GM18909 (cell line): ENCODE measurements around the gene RRP8.

Source experiments
- ATAC-seq: cut with Tn5 transposase; IDR thresholded peaks from one replicate; pipeline ENCODE4 v1.9.1; 2021; ENCODE audit warnings: mild to moderate bottlenecking; ENCODE audit not compliant: unreplicated experiment, poor library complexity

RRP8 gene

DNA sequence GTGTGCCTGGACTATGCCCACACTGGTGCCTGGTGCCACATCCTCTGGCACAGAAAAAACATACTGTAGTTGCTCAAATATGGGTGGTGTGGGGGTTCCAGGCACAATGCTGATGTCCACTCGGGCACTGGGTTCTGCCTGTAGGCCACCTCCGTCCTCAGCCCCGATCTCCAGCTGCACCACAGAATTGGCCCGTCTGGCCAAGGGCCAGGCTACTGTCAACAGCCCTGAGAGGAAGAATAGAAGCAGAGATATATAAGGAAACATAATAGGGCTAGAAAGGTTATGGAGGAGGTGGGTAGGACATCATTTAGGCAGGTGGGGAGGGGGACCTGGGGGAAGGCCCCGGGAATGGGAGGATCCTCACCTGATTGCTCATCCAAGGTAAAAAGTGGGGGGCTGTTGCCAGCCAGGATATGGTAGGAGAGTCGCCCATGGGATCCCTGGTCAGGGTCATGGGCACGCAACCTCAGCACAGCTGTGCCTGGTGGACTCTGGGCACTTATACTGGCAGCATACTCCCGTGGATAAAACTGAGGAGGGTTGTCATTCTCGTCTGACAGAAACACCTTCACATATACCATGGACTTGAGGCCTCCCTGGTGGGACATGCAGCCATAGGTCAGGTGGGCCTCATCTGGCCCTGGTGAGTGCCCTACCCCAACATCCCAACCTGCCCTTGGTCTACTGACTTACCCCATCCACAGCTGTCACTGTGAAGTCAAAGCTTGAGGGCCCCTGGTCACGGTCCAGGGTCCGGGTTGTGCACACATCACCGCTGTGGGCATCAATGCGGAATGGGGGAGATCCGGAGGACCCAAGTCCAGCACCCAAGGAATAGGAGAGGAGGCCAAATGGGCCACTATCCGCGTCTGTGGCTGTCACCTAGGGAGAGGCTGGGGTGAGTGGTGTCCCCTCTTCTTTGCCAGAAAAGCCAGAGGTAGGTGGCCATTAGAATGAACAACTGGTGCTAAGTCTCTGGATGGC is 30.3 kb upstream of the RRP8 start:
- ATAC-seq = no peak

DNA sequence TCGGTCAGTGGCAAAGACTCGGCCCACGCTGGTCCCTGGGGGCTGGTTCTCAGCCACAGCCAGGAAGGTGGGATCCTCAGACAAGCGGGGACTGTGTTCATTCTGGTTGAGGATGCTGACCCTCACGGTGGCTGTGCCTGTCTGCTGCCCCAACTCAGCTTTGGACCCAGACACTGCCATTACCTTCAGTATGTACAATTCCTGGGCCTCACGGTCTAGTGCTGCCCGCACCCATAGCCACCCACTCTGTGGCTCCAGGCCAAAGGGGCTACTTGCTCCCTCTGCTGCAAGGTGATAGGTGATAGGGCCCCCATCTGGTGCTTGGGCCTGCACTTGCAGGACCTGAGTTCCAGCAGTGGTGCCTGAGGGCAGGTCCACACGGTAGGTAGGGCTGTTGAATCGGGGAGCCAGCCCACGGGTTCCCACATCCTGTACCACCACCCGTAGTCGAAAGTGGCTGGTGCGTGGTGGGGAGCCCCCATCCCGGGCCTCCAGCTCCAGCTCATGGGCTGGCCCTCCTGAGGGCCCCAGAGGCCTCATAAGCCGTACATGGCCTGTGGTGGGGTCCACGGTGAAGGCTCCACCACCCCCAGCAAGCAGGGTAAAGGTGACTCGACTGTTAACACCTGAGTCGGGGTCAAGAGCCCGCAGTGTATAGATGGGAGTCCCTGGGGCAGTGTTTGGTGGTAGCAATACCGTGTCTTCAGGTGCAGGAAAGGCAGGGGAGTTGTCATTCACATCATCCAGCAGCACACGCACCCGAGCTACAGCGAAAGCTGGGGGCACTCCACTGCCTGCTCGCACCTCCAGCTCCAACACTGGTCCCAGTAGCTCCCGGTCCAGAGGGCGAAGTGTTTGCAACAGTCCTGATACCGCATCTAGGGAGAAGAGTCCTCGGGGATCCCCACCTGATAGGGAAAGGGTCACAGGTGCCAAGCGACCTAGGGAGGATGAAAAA is 29.0 kb upstream of the RRP8 start:
- ATAC-seq = no peak

DNA sequence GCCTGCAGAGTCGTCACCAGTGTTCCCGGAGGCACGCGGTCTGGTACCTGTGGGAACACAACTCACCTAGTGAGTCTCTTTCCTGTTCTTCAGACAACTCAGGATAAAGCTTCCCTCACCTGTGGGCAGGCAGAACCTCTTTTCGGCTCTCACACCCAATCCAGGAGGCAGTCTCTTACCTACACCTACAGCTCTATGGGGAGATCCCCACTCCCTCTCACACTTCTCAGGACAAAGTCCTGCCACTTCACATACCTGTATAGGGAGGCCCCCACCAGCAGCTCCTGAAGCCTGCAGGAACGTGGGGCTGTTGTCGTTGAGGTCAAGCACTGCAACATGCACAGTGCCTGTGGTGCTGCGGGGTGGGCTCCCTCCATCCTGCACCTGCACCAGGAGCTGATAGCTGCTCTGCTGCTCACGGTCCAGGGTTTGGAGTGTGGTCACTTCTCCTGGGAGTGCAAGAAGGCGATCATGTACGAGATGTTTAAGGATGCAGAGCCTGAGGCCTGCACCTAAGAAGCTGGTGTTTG is 28.0 kb upstream of the RRP8 start:
- no peak for ATAC-seq

DNA sequence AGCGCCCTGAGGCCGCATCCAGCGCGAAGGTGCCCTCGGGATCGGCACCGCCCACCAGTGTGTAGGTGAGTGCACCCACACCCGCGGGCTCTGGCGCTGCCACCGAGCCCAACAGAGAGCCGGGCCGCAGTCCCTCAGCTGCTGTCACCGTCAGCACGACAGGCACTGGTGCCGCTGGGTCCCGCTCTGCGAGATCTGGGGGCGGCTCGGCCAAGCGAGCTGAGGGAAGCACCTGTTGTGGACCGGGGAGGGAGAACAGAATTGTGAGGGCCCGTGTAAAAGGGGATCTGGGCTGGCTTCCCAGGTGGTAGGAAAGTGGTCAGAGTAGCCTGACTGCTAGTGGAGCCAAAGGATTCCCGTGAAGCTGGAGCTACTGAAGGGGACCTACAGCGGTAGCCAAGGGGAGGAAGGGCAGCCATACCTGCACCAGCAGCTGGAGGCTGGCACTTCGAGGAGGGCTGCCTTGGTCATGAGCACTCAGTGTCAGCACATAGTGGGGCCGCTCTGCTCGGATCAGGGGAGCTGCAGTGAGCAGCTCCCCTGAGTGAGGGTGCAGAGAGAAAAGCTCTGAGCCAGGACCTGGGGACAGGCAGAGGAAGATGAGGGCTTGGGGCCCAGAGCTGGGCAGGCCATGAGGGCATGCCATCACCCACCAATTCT is 27.3 kb upstream of the RRP8 start:
- ATAC-seq = no peak

DNA sequence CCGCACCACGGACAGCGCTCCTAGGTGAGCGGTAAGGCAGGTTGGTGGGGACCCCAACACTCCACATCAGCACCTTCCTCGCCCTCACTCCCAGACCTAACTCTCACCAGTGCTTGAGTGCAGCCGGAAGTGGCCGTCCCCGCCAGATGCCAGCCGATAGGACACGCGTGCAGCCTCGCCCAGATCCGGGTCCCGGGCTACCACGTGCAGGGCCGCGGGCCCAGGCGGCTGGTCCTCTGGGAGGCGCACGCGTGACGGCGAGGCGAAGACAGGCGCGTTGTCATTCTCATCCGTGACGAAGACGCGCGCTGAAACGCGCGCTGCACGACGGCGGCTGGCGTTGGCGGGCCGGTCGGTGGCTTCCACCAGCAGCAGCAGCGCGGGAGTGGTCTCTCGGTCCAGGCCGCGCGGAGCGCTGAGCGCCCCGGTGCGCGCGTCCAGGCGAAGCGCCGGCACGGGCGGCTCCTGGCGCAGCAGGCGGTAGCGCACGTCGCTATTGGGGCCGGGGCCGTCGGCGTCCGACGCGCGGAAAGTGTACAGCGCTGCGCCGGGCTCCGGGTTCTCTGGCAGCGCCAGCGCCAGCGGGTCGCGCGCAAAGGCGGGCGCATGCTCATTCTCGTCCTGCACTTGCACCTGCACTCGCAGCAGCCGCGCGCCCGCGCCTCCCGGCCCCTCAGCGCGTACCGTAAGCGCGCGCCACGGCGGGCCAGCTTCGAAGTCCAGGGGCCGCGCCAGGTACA is 26.6 kb upstream of the RRP8 start:
- ATAC-seq = no peak

DNA sequence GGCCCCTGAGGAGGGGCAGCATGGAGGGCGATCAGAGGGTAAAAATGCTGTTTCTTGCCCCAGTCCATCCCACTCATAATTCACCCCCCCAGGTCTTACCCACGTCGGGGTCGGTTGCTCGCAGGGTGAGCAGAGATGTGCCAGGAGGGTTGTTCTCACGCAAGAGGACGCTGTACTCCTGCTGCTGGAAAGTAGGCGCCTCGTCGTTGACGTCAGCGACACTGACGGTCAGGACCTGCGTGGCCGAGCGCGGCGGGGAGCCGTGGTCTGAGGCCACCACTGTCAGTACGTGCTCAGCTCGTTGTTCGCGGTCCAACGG is 26.1 kb upstream of the RRP8 start:
- ATAC-seq = no peak

DNA sequence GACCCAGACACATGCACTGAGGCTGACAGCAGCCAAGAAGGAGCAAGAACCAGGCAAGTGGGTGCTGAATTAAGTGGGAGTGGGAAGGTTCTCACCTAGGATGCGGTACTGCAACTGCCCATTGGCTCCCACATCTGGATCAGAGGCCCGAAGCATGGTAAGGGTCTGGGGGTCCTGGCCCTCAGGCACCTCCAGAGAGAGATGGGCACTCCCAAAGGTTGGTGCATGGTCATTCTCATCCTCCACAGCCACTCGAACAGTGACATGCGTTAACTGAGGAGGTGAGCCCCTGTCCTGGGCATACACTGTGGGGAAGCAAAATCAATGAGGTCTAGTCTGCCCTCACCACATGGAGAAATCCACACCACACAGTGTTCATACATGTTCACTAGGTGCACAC is 25.1 kb upstream of the RRP8 start:
- no peak for ATAC-seq

DNA sequence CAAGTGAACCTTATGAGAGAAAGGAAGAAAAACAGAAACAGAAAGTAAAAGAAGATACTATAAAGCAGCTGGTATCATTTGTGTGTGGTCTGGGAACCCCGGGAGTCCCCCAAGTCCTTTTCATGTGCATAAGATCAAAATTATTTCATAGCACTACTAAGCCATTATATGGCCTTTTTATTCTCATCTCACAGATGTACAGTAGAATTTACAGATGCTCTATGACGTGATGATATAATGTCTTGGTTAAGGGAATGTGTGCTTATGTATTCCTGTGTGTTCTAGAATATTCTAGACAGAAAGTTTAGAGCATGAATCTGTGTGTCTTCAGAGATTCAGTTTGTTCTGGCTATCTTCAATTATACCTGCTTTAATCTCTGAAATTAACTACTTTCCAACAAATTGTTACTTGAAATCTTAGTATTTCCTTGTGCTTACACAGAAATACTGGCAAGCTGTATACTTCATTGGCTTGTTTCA is 24.4 kb upstream of the RRP8 start:
- ATAC-seq = peak; percentile 67

DNA sequence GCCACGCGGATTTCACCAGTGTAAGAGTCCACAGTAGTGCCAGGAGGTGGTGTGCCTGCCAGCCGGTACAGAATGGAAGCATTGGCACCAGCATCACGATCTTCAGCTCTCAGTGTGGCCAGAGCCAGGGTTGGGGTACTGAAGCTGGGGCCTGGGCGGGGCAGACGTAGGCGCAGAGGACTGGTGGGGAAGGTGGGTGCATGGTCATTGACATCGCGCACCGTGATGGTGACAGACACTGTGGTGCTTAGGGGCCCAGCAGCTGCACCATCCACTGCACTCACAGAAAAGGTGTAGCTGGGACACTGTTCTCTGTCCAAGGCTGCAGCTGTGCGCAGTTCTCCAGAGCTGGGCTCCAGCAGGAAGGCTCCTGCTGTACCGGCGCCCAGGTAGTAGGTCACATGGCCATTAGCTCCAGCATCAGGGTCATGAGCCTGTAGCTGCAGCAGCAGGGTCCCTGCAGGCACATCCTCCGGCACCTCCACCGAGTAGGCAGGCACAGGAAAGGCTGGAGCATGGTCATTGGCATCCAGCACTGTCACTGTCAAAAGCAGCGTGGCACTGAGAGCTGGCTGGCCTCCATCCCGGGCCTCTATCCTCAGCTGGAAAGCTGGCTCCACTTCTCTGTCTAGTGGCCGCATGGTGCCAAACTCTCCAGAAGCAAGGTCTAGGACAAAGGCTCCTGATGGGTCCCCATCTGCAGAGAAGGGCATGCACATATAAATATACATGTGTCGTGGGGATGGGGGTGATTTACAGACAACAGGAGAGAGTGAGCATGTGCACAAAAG is 23.8 kb upstream of the RRP8 start:
- no peak for ATAC-seq

DNA sequence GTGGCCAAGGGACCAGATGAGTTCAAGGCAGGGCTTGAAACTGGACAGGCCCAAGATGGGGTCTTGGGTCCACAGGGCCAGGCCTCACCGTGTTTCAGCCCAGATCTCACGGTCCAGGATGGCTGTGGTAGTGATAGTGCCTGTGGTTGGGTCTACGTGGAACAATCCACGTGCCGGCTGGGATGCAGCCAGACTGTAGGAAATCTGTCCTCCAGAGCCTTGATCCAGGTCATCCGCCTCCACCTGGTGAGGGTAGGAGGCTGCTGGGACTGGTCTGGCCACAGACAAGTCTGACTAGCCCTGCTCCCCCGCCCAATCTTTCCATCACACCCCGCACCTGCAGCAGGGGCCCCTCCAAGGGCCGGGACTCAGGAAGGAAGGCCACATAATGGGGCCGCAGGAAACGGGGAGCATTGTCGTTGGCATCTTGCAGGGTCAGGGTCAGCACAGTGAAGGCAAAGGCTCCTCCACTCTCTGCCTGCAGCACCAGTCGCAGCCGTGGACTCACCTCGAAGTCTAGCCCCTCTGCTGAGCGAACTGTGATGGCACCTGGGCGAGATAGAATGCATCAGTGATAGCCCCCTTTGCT is 22.5 kb upstream of the RRP8 start:
- no peak for ATAC-seq

DNA sequence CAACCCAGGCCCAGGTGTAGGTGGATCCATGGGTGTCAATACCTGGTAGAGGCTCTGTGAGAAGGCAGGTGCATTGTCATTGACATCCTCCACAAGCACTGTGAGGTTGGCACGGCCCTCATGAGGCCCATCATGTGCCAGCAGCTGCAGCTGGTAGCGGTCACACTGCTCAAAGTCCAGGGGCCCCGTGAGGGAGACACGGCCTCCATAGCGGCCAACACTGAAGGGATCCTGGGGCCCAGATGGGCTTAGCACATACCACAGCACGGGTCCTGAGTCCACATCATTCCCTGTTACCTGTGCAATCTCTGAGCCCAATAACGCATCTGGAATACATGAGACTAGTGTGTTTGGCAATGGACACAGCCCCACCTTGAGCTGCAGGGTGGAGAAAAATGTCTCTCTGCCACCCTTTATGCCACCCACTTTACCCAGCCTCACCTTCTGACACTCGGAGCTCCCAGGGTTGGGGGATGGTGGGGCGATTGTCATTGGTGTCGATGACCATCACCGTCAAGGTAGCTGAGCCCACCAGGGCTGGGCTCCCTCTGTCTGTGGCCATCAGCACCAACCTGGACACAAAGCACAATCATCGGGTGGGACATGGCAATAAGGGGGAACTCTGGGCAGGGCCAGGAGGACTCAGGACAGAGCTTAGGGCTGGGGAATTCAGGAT is 21.9 kb upstream of the RRP8 start:
- ATAC-seq = no peak

DNA sequence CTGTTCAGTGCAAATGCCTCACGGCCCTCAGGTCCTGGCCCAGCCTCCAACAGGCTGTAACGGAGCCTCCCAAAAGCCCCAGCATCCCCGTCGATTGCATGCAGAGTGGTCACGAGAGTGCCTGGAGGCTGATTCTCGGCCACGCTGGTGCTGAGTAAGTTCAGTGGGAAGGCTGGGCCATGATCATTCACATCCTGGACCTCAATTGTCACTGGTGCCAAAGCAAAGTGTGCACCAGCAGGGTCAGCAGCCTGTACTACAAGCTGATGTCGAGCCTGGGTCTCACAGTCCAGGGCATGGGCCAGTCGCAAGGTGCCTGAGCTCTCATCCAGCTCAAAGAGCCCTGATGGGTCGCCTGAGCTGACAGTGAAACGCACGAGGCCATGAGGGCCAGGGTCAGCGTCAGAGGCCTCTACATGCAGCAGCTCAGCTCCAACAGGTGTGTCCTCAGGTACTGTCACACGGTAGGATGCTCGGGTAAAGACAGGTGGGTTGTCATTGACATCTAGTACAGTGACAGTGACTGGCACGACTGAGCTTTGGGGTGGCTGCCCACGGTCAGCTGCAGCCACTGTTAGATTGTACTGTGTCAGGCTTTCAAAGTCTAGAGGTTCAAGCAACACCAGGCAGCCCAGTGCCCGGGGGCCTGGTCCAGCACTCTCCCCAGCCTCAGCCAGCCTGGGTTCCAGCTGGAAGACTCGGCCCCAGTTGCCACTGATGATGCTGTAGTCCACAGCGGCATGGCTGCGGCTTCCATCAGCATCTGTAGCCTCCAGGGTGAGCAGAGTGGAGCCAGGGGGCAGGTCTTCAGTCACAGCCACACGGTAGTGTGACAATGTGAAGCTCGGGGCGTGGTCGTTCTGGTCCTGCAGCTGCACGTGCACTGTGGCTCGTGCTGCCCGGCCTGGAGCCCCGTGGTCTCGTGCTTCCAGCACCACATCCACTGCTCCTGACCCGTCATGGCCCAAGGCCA is 20.3 kb upstream of the RRP8 start:
- no peak for ATAC-seq

DNA sequence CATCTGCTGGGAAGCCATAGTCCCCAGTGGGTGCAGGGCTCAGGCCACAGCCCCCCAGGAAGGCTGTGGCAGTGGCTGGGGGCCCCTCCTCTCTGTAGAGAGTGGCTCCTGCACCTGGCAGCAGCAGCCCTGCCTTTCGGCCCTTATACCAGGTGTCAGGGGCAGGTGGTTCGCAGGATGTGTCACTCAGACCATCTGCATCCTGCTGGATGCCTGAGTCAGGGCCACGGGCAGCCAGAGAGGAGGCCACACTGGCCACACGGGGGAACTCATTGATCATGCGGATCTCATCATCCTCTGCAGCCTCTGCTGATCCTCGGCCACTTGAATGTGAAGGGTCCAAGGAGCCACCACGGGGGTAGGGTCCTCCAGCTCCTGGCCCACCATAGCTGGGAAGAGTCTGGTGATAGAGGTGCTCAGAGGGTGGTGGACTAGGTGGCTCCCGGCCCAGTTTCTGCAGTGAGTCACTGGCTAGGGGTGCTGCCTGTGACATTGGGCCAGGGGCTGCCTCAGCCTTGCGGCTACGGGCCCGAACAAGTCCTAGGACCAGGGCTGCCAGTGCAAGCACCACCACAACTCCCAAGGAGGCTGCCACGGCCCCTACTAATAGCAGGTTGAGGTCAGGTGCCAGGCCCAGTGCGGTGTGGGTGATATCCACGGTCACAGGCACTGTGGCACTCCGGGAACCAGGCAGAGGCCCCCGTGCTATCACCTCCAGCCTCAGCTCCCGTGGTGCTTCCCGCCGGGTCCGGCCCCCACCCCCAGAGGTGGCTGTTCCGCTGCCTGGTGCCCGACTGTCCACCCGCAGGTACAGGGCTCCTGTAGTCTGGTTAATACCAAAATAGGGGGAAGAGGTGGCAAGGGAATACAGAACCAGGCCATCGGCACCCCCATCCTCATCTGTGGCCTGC is 19.1 kb upstream of the RRP8 start:
- no peak for ATAC-seq

DNA sequence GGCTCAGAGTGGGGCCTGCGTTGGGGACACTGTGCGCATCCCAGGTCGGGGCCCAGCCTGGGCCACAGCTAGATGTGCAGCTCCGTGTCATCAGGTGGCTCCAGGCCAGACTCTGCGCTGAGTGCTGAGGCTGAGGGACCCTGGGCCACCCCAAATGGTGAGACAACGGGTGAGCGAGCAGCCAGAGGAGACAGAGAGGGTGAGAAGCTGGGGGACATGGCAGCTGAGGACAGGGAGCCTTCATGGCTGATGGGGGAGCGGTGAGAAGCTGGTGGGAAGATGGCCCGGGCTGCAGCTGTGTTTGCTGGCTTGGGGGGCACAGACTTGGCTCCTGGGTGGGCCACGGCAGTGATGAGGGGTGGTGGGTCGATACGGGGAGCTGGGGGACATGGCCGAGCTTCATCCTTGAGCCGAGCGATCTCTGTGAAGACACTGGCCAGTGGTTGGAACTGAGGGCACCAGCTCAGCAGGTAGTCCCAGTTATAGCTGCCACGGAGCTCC is 18.3 kb upstream of the RRP8 start:
- ATAC-seq = no peak

DNA sequence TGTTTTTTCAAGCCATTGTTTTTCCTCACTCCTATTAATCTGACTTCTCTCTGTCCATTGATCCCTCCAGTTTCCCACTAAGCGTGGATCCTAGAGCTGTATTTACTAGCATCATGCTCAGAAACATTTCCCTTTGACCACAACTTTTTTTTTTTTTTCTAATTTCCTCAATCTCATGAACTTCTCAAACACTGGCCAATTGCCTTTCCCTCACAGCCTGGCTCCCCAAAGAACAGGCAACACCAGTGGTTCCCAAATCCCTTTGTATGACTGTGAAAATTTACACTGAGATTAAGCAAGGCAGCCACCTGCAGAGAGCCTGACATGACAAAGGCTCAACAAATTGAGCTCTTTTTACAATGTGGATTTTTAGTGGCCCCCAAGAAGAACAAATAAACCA is 17.2 kb upstream of the RRP8 start:
- no peak for ATAC-seq
